GM18868 (cell line): ENCODE results near the gene LOXL4.

Experiments used
- ATAC-seq: cut with Tn5 transposase; IDR thresholded peaks from one replicate; pipeline ENCODE4 v1.9.1; 2021; ENCODE audit warnings: mild to moderate bottlenecking, moderate library complexity; ENCODE audit not compliant: unreplicated experiment

Gene LOXL4

GRCh38 chr10:98205351-98205750, 62.6 kb downstream of the LOXL4 start:
- ATAC-seq: no peak

- no peak for ATAC-seq
Measured at GRCh38 chr10:98202378-98202777, 65.6 kb downstream of the LOXL4 start.

DNA sequence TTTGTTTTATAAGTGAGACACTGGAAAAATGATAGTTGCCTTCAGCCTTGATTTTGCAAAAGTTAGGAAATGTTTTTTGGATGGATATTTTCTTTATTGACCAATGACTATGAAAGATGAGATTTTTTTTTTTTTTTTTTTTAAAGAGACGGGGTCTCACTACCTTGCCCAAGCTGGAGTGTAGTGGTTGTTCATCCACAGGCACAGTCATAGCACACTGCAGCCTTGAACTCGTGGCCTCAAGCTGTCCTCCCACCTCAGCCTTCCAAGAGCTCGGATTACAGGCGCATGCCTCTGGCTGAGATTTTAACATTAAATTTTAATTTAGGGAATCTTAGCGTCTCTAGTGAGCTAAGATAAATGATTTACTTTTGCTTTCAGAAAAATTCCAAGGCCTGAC, 66.2 kb downstream of the LOXL4 start:
- no peak for ATAC-seq
